ENCODE results near the gene RPUSD4.

GRCh38 chr11:126191379-126192073 is 19.9 kb downstream of the RPUSD4 start:
- TF ChIP-seq EP300 (IDR thresholded peaks at IDR 0.05), result no peak
- no peak for TF ChIP-seq CTCF (IDR thresholded peaks at IDR 0.05)
- no peak for TF ChIP-seq POLR2AphosphoS5 (IDR thresholded peaks at IDR 0.05)
- no peak for TF ChIP-seq POLR2A (IDR thresholded peaks at IDR 0.05)
